Pancreas (tissue), 10 donors: ENCODE measurements around the gene GRAMD1A. TPM values are rescaled to one million over a fixed set of nuclear protein-coding genes. Genes with fewer than 3 reads are reported as not detected.
"Not testable (repeated sequence)": the region's sequence is repeated elsewhere in the genome, so short reads cannot be mapped to it uniquely, and the experiment has no call there.

Experiments
- ATAC-seq, 4 donors: fragments of 200-7000 bp; cut with Tn5 transposase; one replicate each; pipeline versions ENCODE4 v1.8.0 to v1.9.1; 2020; ENCODE audit warnings: mild to moderate bottlenecking in 4 of 4, moderate library complexity in 4 of 4
- DNase-seq, 6 donors: peaks; one replicate each; pipeline ENCODE4 v3.0.0-alpha.2; 2020
- FAIRE-seq: peaks from 2 replicates; lab custom pipeline; 2012; peaks lifted over from hg19 to GRCh38; lab: Jason Lieb, UNC
- H3K27ac ChIP-seq, 4 donors: fragments of 200-600 bp; sonication (generic); 1 replicate in 3 of 4; 2 replicates in 1 of 4; pipeline versions ENCODE4 v1.5.0 to v1.8.0; 2020
- H3K27me3 ChIP-seq, 4 donors: fragments of 200-600 bp; one replicate each; pipeline ENCODE4 v1.8.0; 2021
- H3K36me3 ChIP-seq, 3 donors: fragments of 200-600 bp; sonication (generic) in 1 of 3; one replicate each; pipeline versions ENCODE4 v1.5.0 to v1.8.0; 2020 to 2021
- H3K4me1 ChIP-seq, 3 donors: fragments of 200-600 bp; one replicate each; pipeline ENCODE4 v1.8.0; 2021
- H3K4me3 ChIP-seq, 4 donors: fragments of 200-600 bp; sonication (generic) in 2 of 4; one replicate each; pipeline versions ENCODE4 v1.5.0 to v1.8.0; 2020 to 2021
- H3K9me3 ChIP-seq, 4 donors: fragments of 200-600 bp; one replicate each; pipeline ENCODE4 v1.8.0; 2021
- CTCF ChIP-seq, 4 donors: fragments of 200-600 bp; sonication (generic) in 3 of 4; IDR thresholded peaks; one replicate each; pipeline versions ENCODE4 v1.5.0 to v1.8.0; 2021; ENCODE audit warnings: antibody characterized with exemption in 4 of 4
- WGBS, 2 donors: extraction: QIAGEN DNeasy Blood & Tissue Kit; methylation state at CpG; one replicate each; pipeline ENCODE4 v1.1.7; 2013; 5-methylcytosine and 5-hydroxymethylcytosine counted together
- intact Hi-C, 3 donors: fragments of 100-400 bp; cut with DNase I; formaldehyde crosslinking; loops; one replicate each; pipeline versions ENCODE4 v1.11.1 to v1.14.2; 2022
- polyA plus RNA-seq, 2 donors: library from polyadenylated mRNA; stranded (reverse); fragments of 200-250 nt; gene quantifications; one replicate each; pipeline ENCODE4 v1.2.3, GENCODE V29; 2013
- total RNA-seq, 6 donors: library from RNA; stranded (reverse); fragmentation: NEBNext Ultra II Directional in 4 of 6; extraction: Animal tissue kit (Norgen Biotek cat#: 25700) in 4 of 6; gene quantifications; one replicate each; pipeline versions ENCODE4 v1.2.1 to v1.2.4, GENCODE V29; 2021 to 2023
- donor health status: healthy with polysubstance abuse.
- donor health status: DM: no; HTN: no; CAD: no; lungs with moderate emphysema.
- donor health status: DM: no; HTN: no; CAD: no.
- donor health status: control.
- donor health status: control.
- donor health status: Bipolar disorder and iron deficiency.
- donor health status: DM: yes; HTN: yes; CAD: no.
- donor health status: DM: no; HTN: no; CAD: no.
- donor health status: DM: no; HTN: no; CAD: no.
- donor health status: DM: yes; HTN: yes; CAD: no.

The GRAMD1A gene
- total and polyA plus RNA-seq, 8 donors: 47.3 to 137 (median 87.4) TPM

- intact Hi-C loops: no loop called here
- H3K9me3 ChIP-seq: no peaks in the 10 kb centered on the region
- no peak for FAIRE-seq
- H3K4me1 ChIP-seq: peaks cover 15 to 48% (median 26%) of the 10 kb centered on the region in 3 donors
- peak overlapping the region in 3 of 4 donors; percentile 18 to 69 (median 45) for H3K27ac ChIP-seq
- peak in 1 of 4 donors; percentile 1 for ATAC-seq
- H3K36me3 ChIP-seq: peaks cover 5 to 19% (median 15%) of the 10 kb centered on the region in 3 donors
- no peak for TF ChIP-seq CTCF (IDR thresholded peaks at IDR 0.05)
- no peak overlapping the region for H3K4me3 ChIP-seq
- DNase-seq: peak in 2 of 6 donors; percentile 34 to 35
- no peaks in the 10 kb centered on the region for H3K27me3 ChIP-seq
- 97 to 99% methylated on average over 5 of the region's 5 CpGs for WGBS, 2 donors
These were observed 6.9 kb downstream of the GRAMD1A start for GRCh38 chr19:35006999-35007365.

GRCh38 chr19:35007427-35007826, 7.3 kb downstream of the GRAMD1A start:
- FAIRE-seq, H3K27ac ChIP-seq, ATAC-seq, intact Hi-C loops, H3K27me3 ChIP-seq, H3K4me3 ChIP-seq, H3K9me3 ChIP-seq: not testable (repeated sequence)
- 97 to 99% methylated on average over 8 of the region's 8 CpGs for WGBS, 2 donors
- DNase-seq: peak in 1 of 6 donors; percentile 6
- peaks cover 5 to 19% (median 15%) of the 10 kb centered on the region in 3 donors for H3K36me3 ChIP-seq
- H3K4me1 ChIP-seq: peaks cover 15 to 49% (median 26%) of the 10 kb centered on the region in 3 donors

- Histone ChIP-seq H3K36me3 (peaks cover 5 to 19% (median 15%) of the 10 kb centered on the region in 3 donors), H3K27ac (no peak overlapping the region), H3K4me3 (no peak overlapping the region), H3K9me3 (no peaks in the 10 kb centered on the region), H3K4me1 (peaks cover 15 to 45% (median 30%) of the 10 kb centered on the region in 3 donors), H3K27me3 (no peaks in the 10 kb centered on the region)
- intact Hi-C loops: no loop called here
- 94 to 95% methylated on average over 12 of the region's 12 CpGs for WGBS, 2 donors
- no peak for TF ChIP-seq CTCF (IDR thresholded peaks at IDR 0.05)
- FAIRE-seq: no peak
- DNase-seq: peak in 1 of 6 donors; percentile 68
- ATAC-seq: no peak
These were observed 8.8 kb downstream of the GRAMD1A start for GRCh38 chr19:35008891-35009341.

GRCh38 chr19:35009424-35010415, 9.6 kb downstream of the GRAMD1A start:
- H3K4me1 ChIP-seq: peaks cover 15 to 37% (median 23%) of the 10 kb centered on the region in 3 donors

More at GRCh38 chr19:35009424-35010415, 9.6 kb downstream of the GRAMD1A start:
- WGBS, 2 donors: 91 to 93% methylated on average over 36 of the region's 36 CpGs
- peak in 1 of 6 donors; percentile 44 for DNase-seq
- ATAC-seq: no peak
- Histone ChIP-seq H3K27me3 (no peaks in the 10 kb centered on the region), H3K4me3 (no peak overlapping the region), H3K27ac (no peak overlapping the region), H3K9me3 (no peaks in the 10 kb centered on the region), H3K36me3 (peaks cover 5 to 19% (median 15%) of the 10 kb centered on the region in 3 donors)
- no peak for TF ChIP-seq CTCF (IDR thresholded peaks at IDR 0.05)
- intact Hi-C loops: loop anchor here in 2 of 3 donors (5.0 to 10.0 kb wide), 2 partner anchors 37 to 45 kb away; partner anchors contain the start of gene ZNF792 (in 1 of the 2)
- FAIRE-seq: no peak
